ENCODE measurements around the gene UBXN4. TPM values are rescaled to one million over a fixed set of nuclear protein-coding genes. Genes with fewer than 3 reads are reported as not detected.
"Not testable (repeated sequence)": the region's sequence is repeated elsewhere in the genome, so short reads cannot be mapped to it uniquely, and the experiment has no call there.

Gene UBXN4
- total RNA-seq, 1 experiment from 2014 or later = 65.9 TPM

DNA sequence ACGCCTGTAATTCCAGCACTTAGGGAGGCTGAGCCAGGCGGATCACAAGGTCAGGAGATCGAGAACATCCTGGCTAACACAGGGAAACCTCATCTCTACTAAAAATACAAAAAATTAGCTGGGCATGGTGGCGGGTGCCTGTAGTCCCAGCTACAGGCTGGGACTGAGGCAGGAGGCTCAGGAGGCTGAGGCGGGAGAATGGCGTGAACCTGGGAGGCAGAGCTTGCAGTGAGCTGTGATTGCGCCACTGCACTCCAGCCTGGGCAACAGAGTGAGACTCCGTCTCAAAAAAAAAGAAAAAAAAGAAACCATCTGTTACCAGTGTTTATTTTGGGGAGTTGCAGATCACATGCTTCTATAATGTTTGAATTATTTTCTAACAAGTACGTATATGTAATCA, 26.6 kb upstream of the UBXN4 start:
- not testable (repeated sequence) for H3K9me3 ChIP-seq (ENCODE audit: low read length); H3K27me3 ChIP-seq (ENCODE audit: low read length); H3K4me1 ChIP-seq (ENCODE audit: low read length); DNase-seq; H3K9me2 ChIP-seq (replicated peaks; ENCODE audit: insufficient read depth, low read length); H3K27ac ChIP-seq (ENCODE audit: low read length); H4K20me1 ChIP-seq (ENCODE audit: insufficient read depth, low read depth, low read length); H3K4me3 ChIP-seq (ENCODE audit: low read length); H3K4me2 ChIP-seq (ENCODE audit: low read depth, low read length, poor library complexity, severe bottlenecking); H3K9ac ChIP-seq (ENCODE audit: low read length); H2AFZ ChIP-seq (ENCODE audit: low read length); H3K79me2 ChIP-seq (ENCODE audit: low read length)
- H3K36me3 ChIP-seq (ENCODE audit: insufficient read depth, low read length) = peaks cover 24% of the 10 kb centered on the region; the same call in 1 of the 2 replicates

DNA sequence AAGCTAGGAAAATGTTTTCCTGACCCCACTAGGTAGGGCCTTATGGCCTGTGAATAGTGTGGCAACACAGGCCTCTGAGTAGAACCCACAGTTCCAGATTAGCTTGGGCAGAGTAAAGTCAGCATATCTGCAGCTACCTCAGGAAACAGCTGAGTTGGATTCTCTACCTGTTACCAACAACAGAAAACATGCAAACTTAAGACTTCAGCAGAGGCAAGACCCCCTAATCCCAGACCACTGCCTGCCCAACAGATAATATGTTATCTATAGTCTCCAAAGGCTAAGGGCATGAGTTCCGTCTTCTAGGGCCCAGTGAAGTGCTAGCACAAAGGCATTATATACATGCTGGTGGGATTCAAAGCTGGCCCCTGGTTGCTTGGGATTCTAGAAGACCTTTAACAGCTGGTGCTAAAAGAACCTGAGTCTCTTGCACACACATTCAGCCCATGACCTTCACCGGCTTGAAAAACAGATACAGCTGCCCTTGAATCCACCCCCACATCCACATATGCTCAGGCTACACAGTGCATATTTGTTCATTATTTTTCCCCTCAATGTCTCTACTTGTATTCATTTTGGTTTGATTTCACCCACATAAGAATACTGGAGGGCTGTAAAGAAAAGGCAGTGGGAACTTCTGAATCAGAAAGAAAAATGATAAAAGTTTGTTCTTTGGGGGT, 13.5 kb upstream of the UBXN4 start:
- Histone ChIP-seq H3K4me1 (ENCODE audit: low read length) (no peaks in the 10 kb centered on the region), H3K4me3 (ENCODE audit: low read length) (no peak overlapping the region), H3K27ac (ENCODE audit: low read length) (no peak overlapping the region), H3K36me3 (ENCODE audit: insufficient read depth, low read length) (peaks cover 18% of the 10 kb centered on the region; the same call in 1 of the 2 replicates), H3K9me2 (replicated peaks; ENCODE audit: insufficient read depth, low read length) (no peaks in the 10 kb centered on the region), H3K9ac (ENCODE audit: low read length) (no peak overlapping the region), H3K27me3 (ENCODE audit: low read length) (no peaks in the 10 kb centered on the region), H2AFZ (ENCODE audit: low read length) (no peak overlapping the region), H4K20me1 (ENCODE audit: insufficient read depth, low read depth, low read length) (no peaks in the 10 kb centered on the region), H3K4me2 (ENCODE audit: low read depth, low read length, poor library complexity, severe bottlenecking) (no peak overlapping the region), H3K79me2 (ENCODE audit: low read length) (no peaks in the 10 kb centered on the region), H3K9me3 (ENCODE audit: low read length) (no peaks in the 10 kb centered on the region)
- no peak for DNase-seq

DNA sequence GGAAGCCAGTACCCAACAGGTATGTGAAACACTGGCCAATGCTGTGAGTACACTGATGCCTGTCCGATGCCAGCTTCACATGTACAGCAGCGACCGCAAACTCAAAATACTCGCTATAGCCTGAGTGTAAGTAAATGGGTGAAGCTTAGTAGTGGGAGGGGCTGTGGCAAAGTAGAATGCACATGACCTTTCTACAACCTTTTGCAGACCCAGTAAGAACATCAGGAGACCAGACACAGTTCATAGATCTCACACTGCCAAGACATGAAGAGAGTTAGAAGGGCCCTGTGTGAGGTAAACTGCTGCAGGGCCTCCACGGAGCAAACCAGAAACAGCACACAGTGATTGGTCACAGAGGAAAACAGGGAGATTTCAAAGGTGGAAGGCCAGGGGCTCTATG, 9.1 kb upstream of the UBXN4 start:
- H3K79me2 ChIP-seq (ENCODE audit: low read length) = no peaks in the 10 kb centered on the region
- no peak for DNase-seq
- no peaks in the 10 kb centered on the region for H3K36me3 ChIP-seq (ENCODE audit: insufficient read depth, low read length)
- H3K9ac ChIP-seq (ENCODE audit: low read length) = no peak overlapping the region
- no peaks in the 10 kb centered on the region for H3K27me3 ChIP-seq (ENCODE audit: low read length)
- no peaks in the 10 kb centered on the region; the same call in 1 of the 2 replicates for H3K9me2 ChIP-seq (replicated peaks; ENCODE audit: insufficient read depth, low read length)
- no peaks in the 10 kb centered on the region for H3K4me1 ChIP-seq (ENCODE audit: low read length)
- H2AFZ ChIP-seq (ENCODE audit: low read length) = no peak overlapping the region
- H3K4me2 ChIP-seq (ENCODE audit: low read depth, low read length, poor library complexity, severe bottlenecking) = no peak overlapping the region
- H3K27ac ChIP-seq (ENCODE audit: low read length) = no peak overlapping the region
- H4K20me1 ChIP-seq (ENCODE audit: insufficient read depth, low read depth, low read length) = no peaks in the 10 kb centered on the region
- H3K9me3 ChIP-seq (ENCODE audit: low read length) = no peaks in the 10 kb centered on the region
- no peak overlapping the region for H3K4me3 ChIP-seq (ENCODE audit: low read length)

DNA sequence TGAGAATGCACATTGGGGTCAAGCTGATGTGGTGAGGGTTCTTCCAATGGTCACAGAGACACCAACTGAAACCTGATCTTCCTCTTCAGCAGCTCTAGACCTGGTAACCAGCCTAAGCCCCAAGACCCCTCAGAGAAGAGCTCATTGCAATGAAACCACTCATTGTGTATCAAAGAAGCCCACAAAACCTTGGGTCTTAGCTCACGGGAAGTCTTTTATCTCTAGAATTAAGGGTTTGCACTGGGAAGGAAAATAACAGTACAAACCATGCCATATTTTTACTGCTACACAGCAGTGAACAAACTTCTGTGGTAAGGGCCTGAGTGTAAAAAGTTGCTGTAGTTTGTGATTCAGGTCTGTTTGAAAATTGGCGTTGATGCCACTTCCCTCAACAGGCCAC, 8.6 kb upstream of the UBXN4 start:
- no peaks in the 10 kb centered on the region for H3K27me3 ChIP-seq (ENCODE audit: low read length)
- no peak overlapping the region for H2AFZ ChIP-seq (ENCODE audit: low read length)
- no peaks in the 10 kb centered on the region; the same call in 1 of the 2 replicates for H3K9me2 ChIP-seq (replicated peaks; ENCODE audit: insufficient read depth, low read length)
- no peak overlapping the region for H3K4me3 ChIP-seq (ENCODE audit: low read length)
- no peak overlapping the region for H3K4me2 ChIP-seq (ENCODE audit: low read depth, low read length, poor library complexity, severe bottlenecking)
- H3K36me3 ChIP-seq (ENCODE audit: insufficient read depth, low read length) = no peaks in the 10 kb centered on the region
- DNase-seq = no peak
- no peaks in the 10 kb centered on the region for H3K79me2 ChIP-seq (ENCODE audit: low read length)
- no peaks in the 10 kb centered on the region for H4K20me1 ChIP-seq (ENCODE audit: insufficient read depth, low read depth, low read length)
- H3K9ac ChIP-seq (ENCODE audit: low read length) = no peak overlapping the region
- H3K9me3 ChIP-seq (ENCODE audit: low read length) = no peaks in the 10 kb centered on the region
- H3K4me1 ChIP-seq (ENCODE audit: low read length) = no peaks in the 10 kb centered on the region
- H3K27ac ChIP-seq (ENCODE audit: low read length) = no peak overlapping the region

DNA sequence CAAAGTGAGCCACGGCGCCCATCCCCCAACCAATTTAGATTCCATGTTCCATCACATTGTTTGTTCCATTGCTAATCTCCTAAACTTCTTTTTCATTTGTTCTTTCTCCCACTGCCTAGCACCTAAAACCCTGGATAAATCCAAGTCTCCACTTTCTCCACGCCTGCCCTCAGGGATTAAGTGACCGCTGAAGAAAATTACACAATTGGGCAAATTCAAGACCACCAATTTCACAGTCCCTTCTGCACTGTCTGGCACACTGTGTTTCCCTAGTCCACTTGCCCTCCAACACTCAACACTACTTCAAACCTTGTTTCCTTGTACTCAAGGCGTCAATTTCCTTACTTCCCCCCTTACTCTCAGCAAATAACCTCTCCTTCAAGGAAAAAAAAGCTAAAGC, 5.1 kb upstream of the UBXN4 start:
- Histone ChIP-seq H3K27me3 (ENCODE audit: low read length) (no peaks in the 10 kb centered on the region), H3K9me2 (replicated peaks; ENCODE audit: insufficient read depth, low read length) (no peaks in the 10 kb centered on the region; the same call in 1 of the 2 replicates), H3K36me3 (ENCODE audit: insufficient read depth, low read length) (no peaks in the 10 kb centered on the region), H3K4me1 (ENCODE audit: low read length) (no peaks in the 10 kb centered on the region), H3K9ac (ENCODE audit: low read length) (no peak overlapping the region), H2AFZ (ENCODE audit: low read length) (no peak overlapping the region), H3K79me2 (ENCODE audit: low read length) (no peaks in the 10 kb centered on the region), H3K27ac (ENCODE audit: low read length) (no peak overlapping the region), H3K4me3 (ENCODE audit: low read length) (no peak overlapping the region), H3K9me3 (ENCODE audit: low read length) (no peaks in the 10 kb centered on the region), H3K4me2 (ENCODE audit: low read depth, low read length, poor library complexity, severe bottlenecking) (no peak overlapping the region), H4K20me1 (ENCODE audit: insufficient read depth, low read depth, low read length) (no peaks in the 10 kb centered on the region)
- DNase-seq = no peak

DNA sequence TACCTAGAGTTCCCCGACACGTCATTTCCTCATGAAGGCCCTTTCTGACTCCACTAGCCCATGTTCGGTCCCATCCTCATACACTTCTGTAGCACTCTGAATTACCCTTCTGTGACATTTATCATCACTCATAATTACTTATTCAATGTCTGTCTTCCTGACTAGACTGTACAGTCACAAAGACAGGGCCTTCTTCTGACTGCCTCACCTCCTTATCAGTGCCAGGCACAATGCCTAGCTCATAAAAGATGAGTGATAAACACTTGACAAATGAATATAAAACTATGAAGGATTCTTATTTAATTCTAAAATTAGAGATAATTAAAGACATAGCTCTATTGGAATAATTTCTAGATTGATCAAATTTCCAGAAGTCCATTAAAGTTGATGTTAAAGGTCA, 1.4 kb upstream of the UBXN4 start:
- Histone ChIP-seq H3K36me3 (ENCODE audit: insufficient read depth, low read length) (peaks cover 4% of the 10 kb centered on the region; the same call in 1 of the 2 replicates), H3K27ac (ENCODE audit: low read length) (no peak overlapping the region), H3K9ac (ENCODE audit: low read length) (no peak overlapping the region), H3K4me2 (ENCODE audit: low read depth, low read length, poor library complexity, severe bottlenecking) (no peak overlapping the region), H2AFZ (ENCODE audit: low read length) (no peak overlapping the region), H3K27me3 (ENCODE audit: low read length) (no peaks in the 10 kb centered on the region), H3K4me1 (ENCODE audit: low read length) (peaks cover 17% of the 10 kb centered on the region), H3K9me3 (ENCODE audit: low read length) (no peaks in the 10 kb centered on the region), H3K9me2 (replicated peaks; ENCODE audit: insufficient read depth, low read length) (no peaks in the 10 kb centered on the region; the same call in 1 of the 2 replicates), H3K4me3 (ENCODE audit: low read length) (no peak overlapping the region), H3K79me2 (ENCODE audit: low read length) (peaks cover 35% of the 10 kb centered on the region), H4K20me1 (ENCODE audit: insufficient read depth, low read depth, low read length) (peaks cover 15% of the 10 kb centered on the region; the same call in 1 of the 2 replicates)
- DNase-seq = no peak

DNA sequence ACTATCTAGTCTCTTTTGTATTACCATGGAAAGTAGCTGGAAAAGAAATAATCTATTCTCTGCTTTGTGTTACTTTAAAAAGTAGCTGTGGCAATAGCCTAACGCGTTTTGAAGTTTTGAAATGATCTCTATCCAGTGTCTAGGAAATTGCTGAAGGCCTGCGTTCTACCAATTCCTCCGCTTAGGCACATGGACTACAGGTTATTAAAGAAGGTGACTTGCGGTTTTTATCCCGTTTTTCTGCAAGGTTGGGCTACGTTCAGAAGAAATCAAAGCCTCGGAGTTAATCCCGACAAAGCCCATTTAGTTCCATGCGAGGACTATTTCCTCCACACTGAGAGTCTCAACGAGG, 636 bp upstream of the UBXN4 start:
- Histone ChIP-seq H3K9me2 (replicated peaks; ENCODE audit: insufficient read depth, low read length) (no peaks in the 10 kb centered on the region; the same call in 1 of the 2 replicates), H3K4me1 (ENCODE audit: low read length) (peaks cover 17% of the 10 kb centered on the region), H3K36me3 (ENCODE audit: insufficient read depth, low read length) (peaks cover 9% of the 10 kb centered on the region; the same call in 1 of the 2 replicates), H3K4me2 (ENCODE audit: low read depth, low read length, poor library complexity, severe bottlenecking) (no peak overlapping the region), H3K79me2 (ENCODE audit: low read length) (peaks cover 43% of the 10 kb centered on the region), H2AFZ (ENCODE audit: low read length) (no peak overlapping the region; the same call in 1 of the 2 replicates), H3K9ac (ENCODE audit: low read length) (no peak overlapping the region), H3K27ac (ENCODE audit: low read length) (no peak overlapping the region), H3K27me3 (ENCODE audit: low read length) (no peaks in the 10 kb centered on the region), H4K20me1 (ENCODE audit: insufficient read depth, low read depth, low read length) (peaks cover 15% of the 10 kb centered on the region; the same call in 1 of the 2 replicates), H3K9me3 (ENCODE audit: low read length) (no peaks in the 10 kb centered on the region), H3K4me3 (ENCODE audit: low read length) (no peak overlapping the region; the same call in 1 of the 2 replicates)
- DNase-seq = no peak

DNA sequence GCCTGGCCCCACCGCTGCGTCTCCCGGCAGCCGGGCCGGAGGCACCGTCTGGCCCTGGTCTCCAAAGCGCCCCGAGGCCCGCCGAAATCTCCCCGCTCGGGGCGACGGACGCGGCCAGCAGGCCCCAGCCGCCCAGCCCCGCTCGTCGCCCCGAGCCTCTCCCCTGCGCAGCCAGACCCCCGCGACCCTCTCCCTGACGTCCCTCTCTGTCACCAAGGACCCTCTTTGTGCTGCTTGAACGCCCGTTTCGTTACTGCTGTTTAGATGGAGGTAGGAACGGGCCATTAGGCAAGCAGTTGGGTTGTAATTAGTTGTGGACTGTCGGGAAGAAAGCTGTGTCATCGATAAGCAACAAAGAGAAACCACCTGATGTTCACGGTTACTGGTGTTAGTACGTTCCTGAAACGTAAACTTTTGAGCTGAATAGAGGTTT, 686 bp downstream of the UBXN4 start:
- Histone ChIP-seq H3K36me3 (ENCODE audit: insufficient read depth, low read length) (peaks cover 16% of the 10 kb centered on the region; the same call in 1 of the 2 replicates), H3K27me3 (ENCODE audit: low read length) (no peaks in the 10 kb centered on the region), H3K4me3 (ENCODE audit: low read length) (peak overlapping the region; percentile 97), H3K4me1 (ENCODE audit: low read length) (peaks cover 17% of the 10 kb centered on the region), H3K9ac (ENCODE audit: low read length) (peak overlapping the region; percentile 97), H3K9me2 (replicated peaks; ENCODE audit: insufficient read depth, low read length) (no peaks in the 10 kb centered on the region), H3K9me3 (ENCODE audit: low read length) (no peaks in the 10 kb centered on the region), H3K27ac (ENCODE audit: low read length) (peak overlapping the region; percentile 66), H3K79me2 (ENCODE audit: low read length) (peaks cover 56% of the 10 kb centered on the region), H2AFZ (ENCODE audit: low read length) (no peak overlapping the region), H4K20me1 (ENCODE audit: insufficient read depth, low read depth, low read length) (peaks cover 15% of the 10 kb centered on the region; the same call in 1 of the 2 replicates), H3K4me2 (ENCODE audit: low read depth, low read length, poor library complexity, severe bottlenecking) (peak overlapping the region; percentile 95)
- peak; percentile 68 for DNase-seq

Data from Karpas-422 (cell line).